ENCODE data around the gene CDCA3.
"Not testable (repeated sequence)": the region's sequence is repeated elsewhere in the genome, so short reads cannot be mapped to it uniquely, and the experiment has no call there.

CDCA3 gene

DNA sequence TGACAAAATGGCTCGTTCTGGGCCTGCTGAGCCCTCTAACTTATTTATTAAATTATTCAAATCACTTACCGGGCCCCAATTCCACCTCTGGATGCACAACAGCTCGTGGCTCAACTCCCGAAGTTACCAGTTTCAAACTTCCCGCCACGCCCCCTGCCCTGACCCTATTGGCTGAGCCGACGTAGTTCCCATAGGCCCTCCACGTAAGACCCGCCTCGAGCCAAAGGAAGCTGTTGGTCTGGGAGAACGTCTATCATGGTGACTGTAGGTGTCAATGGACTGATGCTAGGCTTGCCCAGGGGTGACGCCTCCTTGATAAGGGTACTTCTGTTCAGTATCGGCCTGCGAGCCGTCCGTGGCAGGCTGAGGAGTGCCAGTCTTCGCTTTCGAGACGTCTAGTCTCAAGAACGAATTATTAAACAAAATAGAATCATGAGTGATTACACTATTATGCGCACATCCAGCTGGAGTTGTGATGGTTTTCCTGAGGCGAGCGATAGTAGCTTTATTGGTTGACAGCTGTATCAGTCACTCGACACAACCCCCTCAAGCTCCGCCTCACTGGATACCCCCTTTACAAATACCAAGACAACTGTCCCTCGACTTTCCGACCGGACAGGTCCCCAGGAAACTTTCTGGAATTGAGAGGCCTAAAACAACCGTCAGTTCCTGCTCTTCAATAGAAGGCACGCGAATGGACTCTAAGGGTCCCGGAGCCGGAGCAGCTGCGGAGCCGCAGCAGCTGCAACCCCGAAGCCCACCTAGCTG lies at the start of gene CDCA3:
Gene CDCA3 (minus strand): TSS at position 134 of the 768 bp plus-strand sequence. CDS start 334 bp downstream, outside the sequence.
- peak; percentile 67 to 87 for DNase-seq (ENCODE audit: low read depth in 2 of 2)

DNA sequence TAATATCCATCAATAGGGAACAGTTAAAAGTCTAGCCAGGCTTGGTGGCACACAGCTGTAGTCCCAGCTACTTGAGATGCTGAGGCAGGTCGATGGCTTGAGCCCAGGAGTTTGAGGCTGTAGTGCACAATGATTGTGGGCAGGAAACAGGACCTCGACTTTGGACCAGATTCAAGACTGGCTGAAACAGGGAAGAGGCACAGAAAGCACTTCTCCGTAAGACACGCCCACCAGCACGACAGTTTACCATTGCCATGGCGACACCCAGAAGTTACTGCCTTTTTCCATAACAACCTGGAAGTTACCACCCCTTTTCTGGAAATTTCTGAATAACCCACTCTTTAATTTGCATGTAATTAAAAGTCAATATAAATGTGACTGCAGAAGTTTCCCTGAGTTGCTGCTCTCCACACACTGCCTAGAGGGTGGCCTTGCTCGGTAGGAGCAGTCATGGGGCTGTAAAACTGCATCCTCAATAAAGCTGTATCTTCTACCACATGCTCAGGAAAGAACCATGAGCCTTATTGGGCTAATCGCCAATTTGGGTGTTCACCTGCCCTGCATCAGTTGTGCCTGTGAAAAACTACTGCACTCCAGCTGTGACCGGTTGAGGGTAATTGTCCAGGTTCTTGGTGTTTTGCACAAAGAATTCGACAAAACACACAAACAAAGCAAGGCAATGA lies 48.9 kb upstream of the CDCA3 start:
- no peak for DNase-seq (ENCODE audit: low read depth in 2 of 2)

DNA sequence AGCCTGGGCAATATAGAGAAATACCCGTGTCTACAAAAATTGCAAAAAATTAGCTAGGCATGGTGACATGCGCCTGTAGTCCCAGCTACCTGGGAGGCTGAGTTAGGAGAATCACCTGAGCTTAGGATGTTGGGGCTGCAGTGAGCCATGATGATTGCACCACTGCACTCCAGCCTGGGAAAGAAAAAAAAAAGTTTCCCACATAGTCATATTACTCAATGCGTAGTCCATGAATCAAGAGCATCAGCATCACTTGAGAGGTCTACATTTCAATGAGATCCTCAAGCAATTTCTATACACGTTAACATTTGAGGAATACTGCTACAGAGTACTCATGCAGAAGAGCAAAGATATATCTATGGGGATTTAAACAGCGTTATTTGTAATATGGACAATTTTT lies 48.3 kb upstream of the CDCA3 start:
- no peak for DNase-seq (ENCODE audit: low read depth in 2 of 2)

DNA sequence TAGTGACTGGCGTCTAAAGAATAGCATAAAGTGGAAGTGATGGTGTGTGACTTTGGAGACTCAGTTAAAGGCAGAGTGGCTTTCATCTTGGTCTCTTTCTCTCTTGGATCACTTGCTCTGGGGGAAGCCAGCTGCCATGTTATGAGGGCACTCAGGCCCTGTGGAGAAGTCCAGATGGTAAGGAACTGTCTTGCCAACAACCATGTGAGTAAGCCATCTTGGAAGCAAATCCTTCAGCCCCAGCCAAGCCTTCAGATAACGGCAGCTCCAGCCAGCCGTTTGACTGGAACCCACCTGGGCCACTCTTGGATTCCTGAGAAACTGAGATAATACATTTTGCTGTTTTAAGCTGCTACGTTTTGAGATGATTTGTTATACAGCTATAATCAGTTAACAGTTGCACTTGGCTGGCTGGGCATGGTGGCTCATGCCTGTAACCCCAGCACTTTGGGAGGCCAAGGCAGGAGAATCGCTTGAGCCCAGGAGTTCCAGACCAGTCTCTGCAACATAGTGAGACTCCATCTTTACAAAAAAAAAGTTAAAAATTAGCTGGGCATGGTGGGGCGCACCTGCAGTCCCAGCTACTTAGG lies 45.9 kb upstream of the CDCA3 start:
- DNase-seq (ENCODE audit: low read depth in 2 of 2) = no peak

DNA sequence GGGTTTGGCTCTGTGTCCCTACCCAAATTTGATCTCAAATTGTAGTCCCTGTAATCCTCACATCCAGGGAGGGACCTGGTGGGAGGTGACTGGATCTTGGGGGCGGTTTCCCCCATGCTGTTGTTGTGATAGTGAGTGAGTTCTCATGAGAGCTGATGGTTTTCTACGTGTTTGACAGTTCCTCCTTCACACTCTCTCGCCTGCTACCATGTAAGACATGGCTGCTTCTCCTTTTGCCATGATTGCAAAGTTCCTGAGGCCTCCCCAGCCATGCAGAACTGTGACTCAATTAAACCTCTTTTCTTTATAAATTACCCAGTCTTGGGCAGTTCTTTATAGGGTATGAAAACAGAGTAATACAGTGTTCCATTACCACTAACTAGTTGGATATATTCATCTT lies 43.2 kb upstream of the CDCA3 start:
- DNase-seq (ENCODE audit: low read depth in 2 of 2) = no peak

DNA sequence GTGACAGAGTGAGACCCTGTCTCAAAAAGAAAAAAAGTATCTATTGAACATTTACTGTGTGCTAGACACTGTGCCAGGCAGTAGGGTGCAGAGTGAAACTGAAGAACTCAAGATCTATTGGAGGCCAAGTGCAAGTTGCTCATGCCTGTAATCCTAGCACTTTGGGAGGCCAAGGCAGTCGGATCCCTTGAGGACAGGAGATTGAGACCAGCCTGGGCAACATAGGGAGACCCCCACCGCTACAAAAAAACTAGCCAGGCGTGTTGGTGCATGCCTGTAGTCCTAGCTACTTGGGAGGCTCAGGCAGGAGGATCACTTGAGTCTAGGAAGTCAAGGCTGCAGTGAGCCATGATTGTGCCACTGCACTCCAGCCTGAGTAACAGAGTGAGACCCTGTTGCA lies 41.6 kb upstream of the CDCA3 start:
- not testable (repeated sequence) for DNase-seq (ENCODE audit: low read depth in 2 of 2)

DNA sequence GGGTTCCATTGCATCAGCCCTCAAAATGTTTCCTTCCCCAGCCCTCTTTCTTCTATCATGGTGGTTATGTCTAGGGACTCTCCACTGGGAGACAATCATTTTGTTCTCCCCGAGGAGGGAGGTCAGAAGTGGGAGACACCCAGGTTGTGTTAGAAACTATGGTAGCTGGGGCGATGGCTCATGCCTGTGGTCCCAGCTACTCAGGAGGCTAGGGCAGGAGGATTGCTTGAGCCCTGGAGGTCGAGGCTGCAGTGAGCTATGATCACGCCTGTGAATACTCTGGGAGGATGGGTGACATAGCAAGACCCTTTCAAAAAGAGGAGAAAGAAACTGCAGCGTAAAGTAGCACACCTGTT lies 40.5 kb upstream of the CDCA3 start:
- no peak for DNase-seq (ENCODE audit: low read depth in 2 of 2)

DNA sequence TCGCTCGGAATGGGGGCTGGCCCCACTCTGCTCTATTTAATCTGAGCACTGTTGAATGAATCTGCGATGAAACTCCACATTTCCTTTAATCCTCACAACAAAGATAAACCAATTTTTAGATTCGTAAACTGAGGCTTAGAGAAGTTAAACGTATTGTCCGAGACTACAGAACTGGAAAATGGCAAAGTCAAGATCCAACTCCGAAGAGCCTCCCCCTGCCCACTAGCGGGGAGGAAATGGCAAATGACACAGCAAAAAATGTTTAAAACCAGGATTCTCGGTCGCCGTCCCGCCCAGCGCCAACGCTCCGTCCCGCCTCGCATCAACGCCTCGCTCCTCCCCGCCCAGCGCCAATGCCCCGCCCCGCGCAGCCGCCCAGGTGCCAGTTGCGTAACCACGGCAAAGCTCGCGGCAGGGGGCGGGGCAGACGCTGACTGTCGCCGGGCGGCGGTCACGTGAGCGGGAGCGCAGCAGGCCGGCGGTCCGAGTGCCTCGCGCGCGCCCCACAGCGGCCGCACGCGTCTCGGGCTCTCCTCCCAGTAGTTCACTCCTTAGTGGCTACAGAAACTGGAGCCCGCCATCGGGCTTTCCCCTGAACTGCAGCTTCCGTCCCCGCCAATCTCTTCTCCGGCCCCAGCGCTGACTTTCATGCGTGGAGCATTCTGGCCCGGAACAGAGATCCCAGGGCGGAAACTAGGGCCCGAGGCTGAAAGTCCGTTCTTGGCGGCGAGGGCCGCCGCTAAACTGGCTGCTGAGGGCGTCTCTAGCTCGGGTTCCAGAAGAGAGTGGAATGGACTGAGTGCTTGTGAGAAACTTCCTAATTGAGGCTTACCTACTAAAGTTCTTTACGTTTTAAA lies 39.9 kb upstream of the CDCA3 start:
- DNase-seq (ENCODE audit: low read depth in 2 of 2) = peak; percentile 97 to 98

DNA sequence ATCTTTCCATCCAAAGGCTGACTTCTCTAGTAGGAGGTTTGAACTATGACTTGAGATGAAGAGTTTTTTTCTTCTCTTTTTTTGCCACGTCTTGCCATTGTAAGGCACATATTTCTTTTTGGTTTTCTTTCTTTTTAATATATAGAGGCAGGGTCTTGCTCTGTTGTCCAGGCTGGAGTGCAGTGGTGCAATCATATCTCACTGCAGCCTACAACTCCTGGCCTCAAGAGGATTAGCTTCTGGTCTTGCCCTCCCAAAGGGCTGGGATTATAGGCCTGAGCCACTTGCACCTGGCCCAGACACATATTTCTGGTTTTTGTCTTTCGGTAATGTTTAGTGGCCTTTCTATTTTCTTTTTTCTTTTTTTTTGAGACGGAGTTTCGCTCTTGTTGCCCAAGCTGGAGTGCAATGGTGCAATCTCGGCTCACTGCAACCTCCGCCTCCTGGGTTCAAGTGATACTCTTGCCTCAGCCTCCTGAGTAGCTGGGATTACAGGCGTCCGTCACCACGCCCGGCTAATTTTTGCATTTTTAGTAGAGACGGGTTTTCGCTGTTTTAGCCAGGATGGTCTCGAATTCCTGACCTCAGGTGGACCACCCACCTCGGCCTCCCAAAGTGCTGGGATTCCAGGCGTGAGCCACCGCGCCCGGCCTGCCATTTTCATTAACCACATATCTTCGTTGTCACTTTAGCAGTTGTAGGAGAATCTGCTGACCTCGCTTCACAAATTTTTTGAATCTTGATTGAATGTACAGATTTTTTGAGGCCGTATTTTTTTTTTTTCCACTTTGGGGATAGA lies 38.9 kb upstream of the CDCA3 start:
- not testable (repeated sequence) for DNase-seq (ENCODE audit: low read depth in 2 of 2)

DNA sequence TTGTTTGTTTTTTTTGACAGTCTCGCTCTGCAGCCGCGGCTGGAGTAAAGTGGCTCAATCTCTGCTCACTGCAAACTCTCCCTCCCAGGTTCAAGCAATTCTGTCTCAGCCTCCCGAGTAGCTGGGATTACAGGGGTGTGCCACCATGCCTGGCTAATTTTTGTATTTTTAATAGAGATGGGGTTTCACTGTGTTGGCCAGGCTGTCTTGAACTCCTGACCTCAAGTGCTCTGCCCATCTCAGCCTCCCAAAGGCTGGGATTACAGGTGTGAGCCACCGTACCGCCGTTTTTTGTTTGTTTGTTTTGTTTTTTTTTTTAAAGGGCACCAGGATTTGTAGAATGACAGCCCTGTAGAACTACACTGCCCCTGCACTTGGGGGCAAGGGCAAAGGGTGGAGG lies 37.7 kb upstream of the CDCA3 start:
- DNase-seq (ENCODE audit: low read depth in 2 of 2) = not testable (repeated sequence)

DNA sequence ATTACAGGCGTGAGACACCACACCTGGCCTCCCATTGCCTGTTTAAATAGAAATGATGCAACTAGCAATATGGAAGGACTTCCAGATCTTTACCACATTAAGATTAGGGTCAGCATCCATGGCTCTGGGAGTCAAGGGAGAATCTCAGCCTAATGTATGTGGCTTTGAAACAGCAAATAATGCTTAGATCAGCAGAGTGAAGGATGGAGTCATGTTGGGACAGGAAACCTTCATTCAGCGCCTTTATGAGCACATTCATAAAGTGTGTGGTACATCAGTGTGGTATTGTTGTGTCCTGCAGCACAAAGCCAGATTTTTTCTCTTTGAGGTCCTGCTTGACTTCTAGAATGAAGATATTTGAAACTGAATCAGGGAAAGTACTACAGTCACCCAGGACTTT lies 37.3 kb upstream of the CDCA3 start:
- no peak for DNase-seq (ENCODE audit: low read depth in 2 of 2)

DNA sequence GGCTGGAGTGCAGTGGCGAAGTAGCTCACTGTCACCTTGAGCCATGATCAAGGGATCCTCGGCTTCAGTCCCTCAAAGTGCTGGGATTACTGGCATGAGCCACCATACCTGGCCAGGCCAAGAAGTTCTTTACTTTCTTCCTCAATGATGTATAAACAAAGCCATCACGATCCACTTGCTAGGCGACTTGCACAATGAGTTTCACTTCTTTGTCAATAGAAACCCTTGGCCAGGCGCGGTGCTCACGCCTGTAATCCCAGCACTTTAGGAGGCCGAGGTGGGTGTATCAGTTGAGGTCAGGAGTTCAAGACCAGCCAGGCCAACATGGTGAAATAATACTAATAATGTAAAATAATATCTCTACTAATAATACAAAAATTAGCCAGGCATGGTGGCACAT lies 36.4 kb upstream of the CDCA3 start:
- no peak for DNase-seq (ENCODE audit: low read depth in 2 of 2)

DNA sequence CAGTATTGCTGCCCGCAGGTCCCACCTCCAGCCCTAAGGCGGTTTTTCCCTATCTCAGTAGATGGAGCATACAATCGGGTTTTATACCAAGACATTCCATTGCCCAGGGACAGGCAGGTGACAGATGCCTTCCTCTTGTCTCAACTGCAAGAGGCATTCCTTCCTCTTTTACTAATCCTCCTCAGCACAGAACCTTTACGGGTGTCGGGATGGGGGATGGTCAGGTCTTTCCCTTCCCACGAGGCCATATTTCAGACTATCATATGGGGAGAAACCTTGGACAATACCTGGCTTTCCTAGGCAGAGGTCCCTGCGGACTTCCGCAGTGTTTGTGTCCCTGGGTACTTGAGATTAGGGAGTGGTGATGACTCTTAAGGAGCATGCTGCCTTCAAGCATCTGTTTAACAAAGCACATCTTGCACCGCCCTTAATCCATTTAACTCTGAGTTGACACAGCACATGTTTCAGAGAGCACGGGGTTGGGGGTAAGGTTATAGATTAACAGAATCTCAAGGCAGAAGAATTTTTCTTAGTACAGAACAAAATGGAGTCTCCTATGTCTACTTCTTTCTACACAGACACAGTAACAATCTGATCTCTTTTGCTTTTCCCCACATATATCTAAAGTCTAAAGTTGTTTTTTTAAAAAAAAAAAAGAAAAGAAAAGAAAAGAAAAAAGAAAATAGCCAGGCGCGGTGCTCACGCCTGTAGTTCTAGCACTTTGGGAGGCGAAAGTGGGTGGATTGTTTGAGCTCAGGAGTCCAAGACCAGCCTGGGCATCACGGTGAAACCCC lies 35.3 kb upstream of the CDCA3 start:
- DNase-seq (ENCODE audit: low read depth in 2 of 2) = not testable (repeated sequence)

DNA sequence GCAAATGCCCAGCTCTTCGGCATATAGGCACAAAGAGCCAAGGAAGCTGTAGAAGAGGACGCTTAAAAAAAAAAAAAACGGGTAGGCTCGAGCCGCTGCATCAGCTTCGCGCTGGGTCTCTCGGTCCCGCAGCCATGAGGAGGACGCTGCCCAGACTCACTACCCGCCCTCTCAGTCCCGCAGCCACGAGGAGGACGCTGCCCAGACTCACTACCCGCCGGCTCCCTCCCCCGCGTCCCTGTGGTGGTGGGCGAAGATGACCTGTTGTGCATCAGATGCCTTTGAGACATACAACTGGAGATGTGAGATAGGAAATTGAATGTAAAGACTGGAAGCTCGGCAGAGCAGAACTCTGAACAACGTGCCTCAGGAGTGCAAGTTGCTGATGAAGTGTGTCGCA lies 33.5 kb upstream of the CDCA3 start:
- DNase-seq (ENCODE audit: low read depth in 2 of 2) = no peak

DNA sequence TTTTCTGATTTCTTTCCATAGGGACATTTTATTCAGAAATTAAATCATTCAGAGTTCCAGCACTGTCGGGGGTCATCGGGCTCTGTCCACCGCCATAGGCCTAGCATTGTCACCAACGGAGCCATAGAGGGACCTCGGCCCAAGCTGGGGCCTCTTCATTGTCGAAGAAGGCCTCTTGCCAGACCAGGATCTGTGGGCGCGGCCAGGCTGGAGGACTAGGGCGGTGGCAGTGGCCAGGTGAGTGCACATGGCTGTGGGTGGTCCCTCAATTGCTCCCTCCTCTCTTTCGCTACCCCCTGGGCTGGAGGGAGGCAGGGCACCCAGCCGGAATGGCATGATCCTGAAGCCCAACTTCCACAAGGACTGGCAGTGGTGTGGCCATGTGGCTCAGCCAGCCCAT lies 32.6 kb upstream of the CDCA3 start:
- no peak for DNase-seq (ENCODE audit: low read depth in 2 of 2)

DNA sequence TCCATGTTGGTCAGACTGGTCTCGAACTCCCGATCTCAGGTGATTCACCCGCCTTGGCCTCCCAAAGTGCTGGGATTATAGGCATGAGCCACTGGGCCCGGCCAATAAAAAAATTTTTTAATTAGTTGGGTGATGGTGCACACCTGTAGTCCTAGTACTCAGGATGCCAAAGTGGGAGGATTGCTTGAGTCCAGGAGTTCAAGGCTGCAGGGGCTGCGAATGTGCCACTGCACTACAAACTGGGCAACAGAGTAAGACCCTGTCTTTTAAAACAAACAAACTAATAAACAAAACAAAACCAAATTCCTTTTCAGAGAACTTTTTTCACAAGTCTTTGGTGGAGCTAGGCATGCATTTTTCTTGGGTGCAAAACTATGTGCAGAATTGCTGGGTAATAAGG lies 32.2 kb upstream of the CDCA3 start:
- DNase-seq (ENCODE audit: low read depth in 2 of 2) = no peak

DNA sequence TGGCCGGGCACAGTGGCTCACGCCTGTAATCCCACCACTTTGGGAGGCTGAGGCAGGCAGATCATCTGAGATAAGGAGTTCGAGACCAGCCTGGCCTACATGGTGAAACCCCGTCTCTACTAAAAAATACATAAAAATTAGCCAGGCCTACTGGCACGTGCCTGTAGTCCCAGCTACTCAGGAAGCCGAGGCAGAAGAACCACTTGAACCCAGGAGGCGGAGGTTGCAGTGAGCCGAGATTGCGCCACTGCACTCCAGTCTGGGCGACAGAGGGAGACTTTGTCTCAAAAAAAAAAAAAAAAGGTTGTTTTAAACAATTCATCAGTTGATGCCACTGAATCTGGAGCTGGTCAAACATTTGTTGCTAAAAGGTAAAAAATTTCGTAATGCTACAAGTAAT lies 28.7 kb upstream of the CDCA3 start:
- not testable (repeated sequence) for DNase-seq (ENCODE audit: low read depth in 2 of 2)

DNA sequence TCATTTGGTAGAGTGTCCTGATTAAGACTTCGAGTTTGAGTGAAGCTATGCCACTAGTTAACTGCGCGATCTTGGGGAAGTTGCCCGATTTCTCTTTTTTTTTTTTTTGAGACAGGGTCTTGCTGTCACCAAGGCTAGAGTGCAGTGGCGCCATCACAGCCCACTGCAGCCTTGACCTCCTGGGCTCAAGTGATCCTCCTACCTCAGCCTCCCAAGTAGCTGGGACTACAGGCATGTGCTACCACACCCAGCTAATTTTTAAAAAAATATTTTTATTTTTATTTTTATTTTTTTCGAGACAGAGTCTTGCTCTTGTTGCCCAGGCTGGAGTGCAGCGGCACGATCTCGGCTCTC lies 22.9 kb upstream of the CDCA3 start:
- DNase-seq (ENCODE audit: low read depth in 2 of 2) = not testable (repeated sequence)

DNA sequence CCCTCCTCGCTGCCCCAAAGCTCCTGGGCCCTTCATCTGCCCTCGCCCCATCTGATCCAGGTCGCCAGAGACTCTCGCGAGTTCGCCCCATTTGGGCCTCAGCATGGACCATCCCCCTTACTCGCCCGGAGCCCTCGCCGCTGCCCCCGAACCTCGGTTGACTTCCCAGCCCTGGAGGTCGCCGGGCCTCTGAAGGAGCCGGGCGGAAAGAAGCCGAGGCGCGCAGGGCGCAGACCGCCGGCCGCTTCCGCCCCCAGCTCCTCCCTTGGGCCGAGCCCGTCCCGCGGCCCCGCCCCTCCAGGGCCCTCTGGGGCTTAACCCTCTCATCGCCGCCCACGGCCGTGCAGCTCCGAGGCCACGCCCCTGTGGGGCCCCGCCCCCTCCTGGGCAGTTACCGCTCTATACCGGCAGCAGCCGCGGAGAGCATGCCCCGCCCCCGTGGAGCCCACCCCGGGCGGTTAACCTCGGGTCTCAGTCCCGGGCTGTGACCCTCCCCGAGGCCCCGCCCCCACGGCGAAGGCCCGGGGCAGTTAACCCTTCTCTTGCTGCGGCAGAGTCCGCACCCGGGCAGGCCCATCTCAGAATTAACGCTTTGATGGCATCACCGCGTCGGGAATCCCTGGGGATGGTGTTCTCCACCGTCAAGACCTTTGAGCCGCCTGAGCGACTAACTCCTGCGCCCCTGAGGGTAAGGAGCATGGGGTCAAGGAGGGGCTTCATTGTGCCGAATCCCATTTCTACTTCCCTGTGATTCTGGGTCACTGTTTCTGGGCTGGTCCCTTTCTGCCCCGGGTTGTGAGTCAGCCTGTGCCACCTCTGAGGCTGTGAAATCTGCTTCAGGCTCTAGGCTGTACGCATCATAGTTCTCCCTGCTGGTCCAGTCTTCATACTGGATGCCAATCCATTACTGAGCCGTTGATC lies 22.3 kb upstream of the CDCA3 start, which contains the start of gene SPSB2:
Gene SPSB2 (minus strand): TSS at position 210 of the 921 bp plus-strand sequence. CDS start 402 bp downstream, outside the sequence.
- DNase-seq (ENCODE audit: low read depth in 2 of 2) = peak; percentile 97 to 99

Data from stimulated activated CD8-positive, alpha-beta memory T cell treated with anti-CD3 and anti-CD28 coated beads, Interleukin-15, amount 100 ng/mL, for 4 hours (primary cell).